Measurements from ENCODE around the gene MICALL1.

Gene MICALL1

GRCh38 chr22:37990301-37990700 is 84.2 kb downstream of the MICALL1 start:
- H3K27me3 ChIP-seq (ENCODE audit: control insufficient read depth, insufficient read depth, low read length) = no peaks in the 10 kb centered on the region
- no peak overlapping the region for H3K9ac ChIP-seq
- no peaks in the 10 kb centered on the region for H3K4me1 ChIP-seq
- no peak overlapping the region for H2AFZ ChIP-seq
- H3K27ac ChIP-seq = no peak overlapping the region
- no peaks in the 10 kb centered on the region for H3K9me3 ChIP-seq (ENCODE audit: control insufficient read depth, low read length)
- no peak for TF ChIP-seq CTCF (IDR thresholded peaks at IDR 0.05)
- no peak overlapping the region for H3K4me2 ChIP-seq (ENCODE audit: low read length)
- H3K36me3 ChIP-seq (ENCODE audit: control insufficient read depth, insufficient read depth, low read length) = no peaks in the 10 kb centered on the region
- no peak overlapping the region for H3K4me3 ChIP-seq (ENCODE audit: low read depth, low read length)
- H3K79me2 ChIP-seq = no peaks in the 10 kb centered on the region

- no peak for TF ChIP-seq CTCF (IDR thresholded peaks at IDR 0.05)
- H3K27me3 ChIP-seq (ENCODE audit: control insufficient read depth, insufficient read depth, low read length) = no peaks in the 10 kb centered on the region
- no peaks in the 10 kb centered on the region for H3K36me3 ChIP-seq (ENCODE audit: control insufficient read depth, insufficient read depth, low read length)
- no peak overlapping the region for H3K4me2 ChIP-seq (ENCODE audit: low read length)
- H2AFZ ChIP-seq = no peak overlapping the region
- H3K9ac ChIP-seq = no peak overlapping the region
- H3K79me2 ChIP-seq = no peaks in the 10 kb centered on the region
- H3K4me1 ChIP-seq = no peaks in the 10 kb centered on the region
- no peak overlapping the region for H3K4me3 ChIP-seq (ENCODE audit: low read depth, low read length)
- H3K9me3 ChIP-seq (ENCODE audit: control insufficient read depth, low read length) = no peaks in the 10 kb centered on the region
- H3K27ac ChIP-seq = no peak overlapping the region
Measured at GRCh38 chr22:37990862-37991261, 84.8 kb downstream of the MICALL1 start.

GRCh38 chr22:37991731-37992442 is 85.8 kb downstream of the MICALL1 start:
- no peaks in the 10 kb centered on the region for H3K79me2 ChIP-seq
- no peak overlapping the region for H3K27ac ChIP-seq
- H3K27me3 ChIP-seq (ENCODE audit: control insufficient read depth, insufficient read depth, low read length) = no peaks in the 10 kb centered on the region
- H2AFZ ChIP-seq = no peak overlapping the region
- TF ChIP-seq CTCF (IDR thresholded peaks at IDR 0.05) = no peak
- H3K4me2 ChIP-seq (ENCODE audit: low read length) = no peak overlapping the region
- no peaks in the 10 kb centered on the region for H3K4me1 ChIP-seq
- H3K4me3 ChIP-seq (ENCODE audit: low read depth, low read length) = no peak overlapping the region
- H3K36me3 ChIP-seq (ENCODE audit: control insufficient read depth, insufficient read depth, low read length) = no peaks in the 10 kb centered on the region
- no peak overlapping the region for H3K9ac ChIP-seq
- no peaks in the 10 kb centered on the region for H3K9me3 ChIP-seq (ENCODE audit: control insufficient read depth, low read length)

Measured in parathyroid adenoma (tissue), 2 donors.